Measurements from ENCODE around the gene SART3. TPM values are rescaled to one million over a fixed set of nuclear protein-coding genes. Genes with fewer than 3 reads are reported as not detected.
"Not testable (repeated sequence)": the region's sequence is repeated elsewhere in the genome, so short reads cannot be mapped to it uniquely, and the experiment has no call there.

The SART3 gene
- total RNA-seq, 1 donor from 2014 or later: 63.6 TPM

GRCh38 chr12:108598553-108599250 is 37.7 kb upstream of the SART3 start:
- DNase-seq (ENCODE audit: low spot score in 2 of 2) (no peak), FAIRE-seq (no peak)

GRCh38 chr12:108597559-108598471 is 36.8 kb upstream of the SART3 start, which contains the start of gene TMEM119:
Gene TMEM119 (minus strand): TSS chr12:108598084. CDS start chr12:108592383, 5,701 bp downstream.
- DNase-seq (ENCODE audit: low spot score in 2 of 2): no peak
- FAIRE-seq: no peak

GRCh38 chr12:108596854-108597558 is 36.0 kb upstream of the SART3 start:
- no peak for FAIRE-seq
- no peak for DNase-seq (ENCODE audit: low spot score in 2 of 2)

- DNase-seq (ENCODE audit: low spot score in 2 of 2) (no peak), FAIRE-seq (no peak)
Measured at GRCh38 chr12:108595711-108596647, 35.0 kb upstream of the SART3 start.

- FAIRE-seq: no peak
- DNase-seq (ENCODE audit: low spot score in 2 of 2): no peak
Measured at GRCh38 chr12:108594960-108595710, 34.2 kb upstream of the SART3 start.

- DNase-seq (ENCODE audit: low spot score in 2 of 2) (no peak), FAIRE-seq (no peak)
Measured at GRCh38 chr12:108594323-108594903, 33.4 kb upstream of the SART3 start.

- DNase-seq (ENCODE audit: low spot score in 2 of 2) (no peak), FAIRE-seq (no peak)
Measured at GRCh38 chr12:108592033-108592909, 31.3 kb upstream of the SART3 start.

GRCh38 chr12:108591267-108591980 is 30.5 kb upstream of the SART3 start:
- FAIRE-seq: no peak
- DNase-seq (ENCODE audit: low spot score in 2 of 2): no peak

GRCh38 chr12:108590463-108590862 is 29.5 kb upstream of the SART3 start:
- not testable (repeated sequence) for FAIRE-seq; DNase-seq (ENCODE audit: low spot score in 2 of 2)

GRCh38 chr12:108589840-108590229 is 28.9 kb upstream of the SART3 start:
- no peak for DNase-seq (ENCODE audit: low spot score in 2 of 2)
- FAIRE-seq: no peak

- FAIRE-seq (no peak), DNase-seq (ENCODE audit: low spot score in 2 of 2) (no peak)
Measured at GRCh38 chr12:108589028-108589839, 28.3 kb upstream of the SART3 start.

- peak; percentile 51 to 64 for DNase-seq (ENCODE audit: low spot score in 2 of 2)
- no peak for FAIRE-seq
Measured at GRCh38 chr12:108587826-108588225, 26.9 kb upstream of the SART3 start.

- no peak for DNase-seq (ENCODE audit: low spot score in 2 of 2)
- no peak for FAIRE-seq
Measured at GRCh38 chr12:108586306-108586705, 25.3 kb upstream of the SART3 start.

GRCh38 chr12:108585864-108586263 is 24.9 kb upstream of the SART3 start:
- FAIRE-seq: no peak
- no peak for DNase-seq (ENCODE audit: low spot score in 2 of 2)

- FAIRE-seq (no peak), DNase-seq (ENCODE audit: low spot score in 2 of 2) (no peak)
Measured at GRCh38 chr12:108584456-108585065, 23.6 kb upstream of the SART3 start.

- no peak for FAIRE-seq
- no peak for DNase-seq (ENCODE audit: low spot score in 2 of 2)
Measured at GRCh38 chr12:108583991-108584390, 23.0 kb upstream of the SART3 start.

Measured in frontal cortex (tissue), 4 donors.